B cell (primary cell): ENCODE results near the gene SYNC. TPM values are rescaled to one million over a fixed set of nuclear protein-coding genes. Genes with fewer than 3 reads are reported as not detected.
"Not testable (repeated sequence)": the region's sequence is repeated elsewhere in the genome, so short reads cannot be mapped to it uniquely, and the experiment has no call there.

Source experiments
- ATAC-seq: fragments of 200-7000 bp; cut with Tn5 transposase; one replicate; pipeline ENCODE4 v1.10.0; 2021; ENCODE audit warnings: low read depth, mild to moderate bottlenecking, moderate number of reproducible peaks, moderate library complexity
- CTCF ChIA-PET: fragments of 350-600 bp; sonication (Branson Sonifier 250); formaldehyde crosslinking; loops from one replicate; lab custom pipeline; 2021; ENCODE audit warnings: antibody characterized with exemption, inconsistent platforms; lab: Charles Lee
- POLR2A ChIA-PET: fragments of 350-600 bp; sonication (Branson Sonifier 250); formaldehyde crosslinking; loops from one replicate; lab custom pipeline; 2021; ENCODE audit warnings: antibody characterized with exemption; lab: Charles Lee
- DNase-seq: peaks from one replicate; pipeline ENCODE4 v3.0.0; 2013
- H2AFZ ChIP-seq: 2 replicates; pipeline ENCODE4 v1.6.1; 2012; ENCODE audit warnings: mild to moderate bottlenecking, low read depth, low read length; ENCODE audit not compliant: insufficient read depth, poor library complexity, severe bottlenecking
- H3K27ac ChIP-seq, 2 donors: 1 replicate in 1 of 2; 2 replicates in 1 of 2; pipeline ENCODE4 v1.5.1; 2012 to 2013; ENCODE audit warnings: low read length in 2 of 2, mild to moderate bottlenecking in 2 of 2, moderate library complexity in 1 of 2
- H3K27me3 ChIP-seq, 4 experiments: fragments of 200-600 bp in 1 of 4; sonication (generic) in 1 of 4; replicated peaks in 1 of 4; 1 replicate in 2 of 4; 2 replicates in 2 of 4; pipeline versions ENCODE4 v1.6.1 to v1.7.0; 2013 to 2016; ENCODE audit warnings: low read length in 3 of 4, mild to moderate bottlenecking in 2 of 4, mixed read lengths in 1 of 4, moderate library complexity in 1 of 4; ENCODE audit not compliant: insufficient read depth in 4 of 4, control insufficient read depth in 3 of 4; ENCODE audit errors: control extremely low read depth in 1 of 4
- H3K36me3 ChIP-seq, 2 experiments: replicated peaks in 1 of 2; 1 replicate in 1 of 2; 2 replicates in 1 of 2; pipeline versions ENCODE4 v1.6.1 to v1.7.1; 2013; ENCODE audit warnings: low read length in 1 of 2; ENCODE audit not compliant: insufficient read depth in 2 of 2, control insufficient read depth in 1 of 2; ENCODE audit errors: control extremely low read depth in 1 of 2, extremely low read depth in 1 of 2
- H3K4me1 ChIP-seq, 2 donors: fragments of 200-600 bp in 1 of 2; sonication (generic) in 1 of 2; 1 replicate in 1 of 2; 2 replicates in 1 of 2; pipeline versions ENCODE4 v1.5.1 to v1.6.1; 2013 to 2017; ENCODE audit warnings: low read length in 2 of 2; ENCODE audit not compliant: control insufficient read depth in 2 of 2, insufficient read depth in 2 of 2
- H3K4me2 ChIP-seq: replicated peaks from 2 replicates; pipeline ENCODE3; 2012; ENCODE audit warnings: mild to moderate bottlenecking, low read depth, low read length; ENCODE audit not compliant: poor library complexity, severe bottlenecking
- H3K4me3 ChIP-seq, 5 experiments: fragments of 200-600 bp in 1 of 5; sonication (generic) in 1 of 5; 1 replicate in 3 of 5; 2 replicates in 2 of 5; pipeline versions ENCODE4 v1.5.1 to v1.7.0; 2011 to 2016; ENCODE audit warnings: low read length in 4 of 5, mild to moderate bottlenecking in 4 of 5, low read depth in 2 of 5, control low read depth in 1 of 5, moderate library complexity in 1 of 5; ENCODE audit not compliant: insufficient read depth in 1 of 5; ENCODE audit errors: control extremely low read depth in 1 of 5, extremely low read depth in 1 of 5
- H3K79me2 ChIP-seq: fragments of 200-600 bp; sonication (generic); one replicate; pipeline ENCODE4 v1.6.0; 2016; ENCODE audit warnings: low read length; ENCODE audit not compliant: control insufficient read depth, insufficient read depth
- H3K9ac ChIP-seq: fragments of 200-600 bp; sonication (generic); 2 replicates; pipeline ENCODE4 v1.6.1; 2017; ENCODE audit warnings: mild to moderate bottlenecking, low read length, moderate library complexity
- H3K9me3 ChIP-seq, 3 donors: one replicate each; pipeline versions ENCODE4 v1.6.1 to v1.7.1; 2013; ENCODE audit warnings: low read length in 2 of 3; ENCODE audit not compliant: control insufficient read depth in 2 of 3, insufficient read depth in 1 of 3; ENCODE audit errors: control extremely low read depth in 1 of 3
- H4K20me1 ChIP-seq: 2 replicates; pipeline ENCODE4 v1.6.0; 2012; ENCODE audit warnings: mild to moderate bottlenecking, low read length; ENCODE audit not compliant: insufficient read depth, control insufficient read depth, poor library complexity, severe bottlenecking
- H3K27ac Mint-ChIP-seq: one replicate; pipeline ENCODE4 v1.8.0; 2021; ENCODE audit warnings: mixed read lengths
- H3K27me3 Mint-ChIP-seq: one replicate; pipeline ENCODE4 v1.8.0; 2021; ENCODE audit warnings: mixed read lengths
- H3K4me1 Mint-ChIP-seq: one replicate; pipeline ENCODE4 v1.8.0; 2021; ENCODE audit warnings: mixed read lengths
- H3K4me3 Mint-ChIP-seq: one replicate; pipeline ENCODE4 v1.8.0; 2021; ENCODE audit warnings: mixed read lengths
- H3K9me3 Mint-ChIP-seq: one replicate; pipeline ENCODE4 v1.8.0; 2022; ENCODE audit warnings: mixed read lengths; ENCODE audit not compliant: insufficient read depth
- EZH2 ChIP-seq: IDR thresholded peaks from 2 replicates; pipeline ENCODE4 v1.6.1; 2012; ENCODE audit warnings: borderline replicate concordance, low read depth, mild to moderate bottlenecking, moderate library complexity, low read length; ENCODE audit not compliant: insufficient read depth, poor library complexity, severe bottlenecking
- WGBS: methylation state at CpG from one replicate; pipeline ENCODE4 v1.1.5; 2013; ENCODE audit warnings: missing lambda C conversion rate; ENCODE audit not compliant: insufficient coverage; 5-methylcytosine and 5-hydroxymethylcytosine counted together
- intact Hi-C: fragments of 100-400 bp; cut with micrococcal nuclease; formaldehyde crosslinking; loops from one replicate; pipeline ENCODE4 v1.10.0; 2022
- polyA plus RNA-seq: library from polyadenylated mRNA; depleted of rRNA; stranded (reverse); fragments of >200 nt; gene quantifications from 2 replicates; pipeline ENCODE4 v1.2.3, GENCODE V29; 2012
- total RNA-seq, 2 donors: library from RNA; stranded (reverse); fragments of 120-200 nt in 1 of 2; gene quantifications; 1 replicate in 1 of 2; 2 replicates in 1 of 2; pipeline versions ENCODE4 v1.2.3 to v1.2.4, GENCODE V29; 2013 to 2022
- TF ChIP-seq, protein P1 (sequence below): fragments of 200-600 bp; IDR thresholded peaks from one replicate; pipeline ENCODE4 v1.8.0; 2022; ENCODE audit warnings: antibody characterized with exemption, mild to moderate bottlenecking

The SYNC gene
- total and polyA plus RNA-seq, 2 donors (not counting 1 experiment from before 2014, with no cell fraction given), result not detected

DNA sequence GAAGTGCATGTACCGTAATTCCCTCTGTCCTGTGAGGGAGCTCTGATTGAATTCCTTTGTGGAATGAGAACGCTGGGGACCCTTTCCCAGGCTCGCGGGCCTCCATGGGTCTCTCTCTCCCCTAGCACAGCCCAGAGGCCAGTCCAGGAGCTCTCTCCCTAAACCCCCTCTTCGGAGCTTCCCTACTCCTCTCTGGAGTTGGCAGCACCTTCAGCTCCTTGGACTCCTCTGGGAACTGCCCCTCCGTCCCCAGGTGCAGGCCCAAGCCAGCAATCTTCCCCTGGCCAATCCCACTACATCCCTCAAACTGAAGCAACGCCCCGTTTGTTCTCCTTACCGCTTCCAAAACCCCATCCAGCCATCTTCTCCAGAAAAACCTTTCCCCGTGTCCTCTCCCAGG is 10.5 kb upstream of the SYNC start:
- TF ChIP-seq EZH2, result no peak
- TF ChIP-seq, protein P1, sequence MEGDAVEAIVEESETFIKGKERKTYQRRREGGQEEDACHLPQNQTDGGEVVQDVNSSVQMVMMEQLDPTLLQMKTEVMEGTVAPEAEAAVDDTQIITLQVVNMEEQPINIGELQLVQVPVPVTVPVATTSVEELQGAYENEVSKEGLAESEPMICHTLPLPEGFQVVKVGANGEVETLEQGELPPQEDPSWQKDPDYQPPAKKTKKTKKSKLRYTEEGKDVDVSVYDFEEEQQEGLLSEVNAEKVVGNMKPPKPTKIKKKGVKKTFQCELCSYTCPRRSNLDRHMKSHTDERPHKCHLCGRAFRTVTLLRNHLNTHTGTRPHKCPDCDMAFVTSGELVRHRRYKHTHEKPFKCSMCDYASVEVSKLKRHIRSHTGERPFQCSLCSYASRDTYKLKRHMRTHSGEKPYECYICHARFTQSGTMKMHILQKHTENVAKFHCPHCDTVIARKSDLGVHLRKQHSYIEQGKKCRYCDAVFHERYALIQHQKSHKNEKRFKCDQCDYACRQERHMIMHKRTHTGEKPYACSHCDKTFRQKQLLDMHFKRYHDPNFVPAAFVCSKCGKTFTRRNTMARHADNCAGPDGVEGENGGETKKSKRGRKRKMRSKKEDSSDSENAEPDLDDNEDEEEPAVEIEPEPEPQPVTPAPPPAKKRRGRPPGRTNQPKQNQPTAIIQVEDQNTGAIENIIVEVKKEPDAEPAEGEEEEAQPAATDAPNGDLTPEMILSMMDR, result no peak
- H3K27me3 Mint-ChIP-seq, result peaks cover 3% of the 10 kb centered on the region
- Histone ChIP-seq H3K4me1 (peaks cover 6 to 13% of the 10 kb centered on the region in 2 donors), H3K79me2 (no peaks in the 10 kb centered on the region), H3K36me3 (no peaks in the 10 kb centered on the region), H3K27me3 (peaks cover 0 to under 1% (median 0%) of the 10 kb centered on the region in 4 experiments), H3K9me3 (no peaks in the 10 kb centered on the region), H3K27ac (no peak overlapping the region), H4K20me1 (no peaks in the 10 kb centered on the region), H3K4me3 (no peak overlapping the region), H2AFZ (no peak overlapping the region), H3K4me2 (no peak overlapping the region), H3K9ac (no peak overlapping the region)
- no peak overlapping the region for H3K27ac Mint-ChIP-seq
- H3K9me3 Mint-ChIP-seq, result no peaks in the 10 kb centered on the region
- DNase-seq (no peak), ATAC-seq (no peak)
- WGBS, result 95% methylated on average over 10 of the region's 10 CpGs
- intact Hi-C loops, result no loop called here
- H3K4me3 Mint-ChIP-seq, result no peak overlapping the region
- ChIA-PET POLR2A (no interaction called here), CTCF (interaction anchor here (0.6 to 4.3 kb wide), 21 partner anchors 9 to 832 kb away, joined by 3 to 75 read pairs (median 4); no protein-coding TSS in a partner anchor)
- H3K4me1 Mint-ChIP-seq, result peaks cover 9% of the 10 kb centered on the region

DNA sequence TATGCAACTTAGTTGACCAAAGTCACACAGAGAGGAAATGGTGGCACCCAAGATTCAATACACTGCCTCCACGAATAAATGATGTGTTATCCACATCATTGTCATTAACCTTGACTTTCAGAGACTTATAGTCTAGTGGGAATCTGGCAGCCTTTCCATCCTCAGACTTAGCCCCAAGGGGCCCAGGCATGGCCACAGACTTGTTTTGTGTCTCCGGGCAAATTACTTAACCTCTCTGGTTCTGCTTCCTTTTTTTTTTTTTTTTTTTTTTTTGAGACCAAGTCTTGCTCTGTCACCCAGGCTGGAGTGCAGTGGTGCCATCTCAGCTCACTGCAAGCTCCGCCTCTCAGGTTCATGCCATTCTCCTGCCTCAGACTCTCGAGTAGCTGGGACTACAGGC is 8.7 kb upstream of the SYNC start:
- POLR2A ChIA-PET, result interaction anchor here (0.6 kb wide), 1 partner anchor 176 kb away, joined by 4 read pairs; no protein-coding TSS in a partner anchor
- H3K4me1 Mint-ChIP-seq, intact Hi-C loops, H3K4me1 ChIP-seq, ATAC-seq, H2AFZ ChIP-seq, H3K27me3 Mint-ChIP-seq, H4K20me1 ChIP-seq, H3K79me2 ChIP-seq, H3K27ac Mint-ChIP-seq, H3K9me3 ChIP-seq, H3K4me3 ChIP-seq, H3K36me3 ChIP-seq, H3K4me3 Mint-ChIP-seq, H3K27me3 ChIP-seq, H3K27ac ChIP-seq, H3K4me2 ChIP-seq, DNase-seq, H3K9me3 Mint-ChIP-seq, H3K9ac ChIP-seq: not testable (repeated sequence)
- CTCF ChIA-PET, result interaction anchor here (0.7 to 4.3 kb wide), 9 partner anchors 17 to 374 kb away, joined by 3 to 75 read pairs (median 13); no protein-coding TSS in a partner anchor
- 71% methylated on average over 2 of the region's 4 CpGs for WGBS
